ENCODE data around the gene RBM15.
A peak's percentile ranks its signal among the peaks of the same experiment; 100 is the strongest.

Gene RBM15

DNA sequence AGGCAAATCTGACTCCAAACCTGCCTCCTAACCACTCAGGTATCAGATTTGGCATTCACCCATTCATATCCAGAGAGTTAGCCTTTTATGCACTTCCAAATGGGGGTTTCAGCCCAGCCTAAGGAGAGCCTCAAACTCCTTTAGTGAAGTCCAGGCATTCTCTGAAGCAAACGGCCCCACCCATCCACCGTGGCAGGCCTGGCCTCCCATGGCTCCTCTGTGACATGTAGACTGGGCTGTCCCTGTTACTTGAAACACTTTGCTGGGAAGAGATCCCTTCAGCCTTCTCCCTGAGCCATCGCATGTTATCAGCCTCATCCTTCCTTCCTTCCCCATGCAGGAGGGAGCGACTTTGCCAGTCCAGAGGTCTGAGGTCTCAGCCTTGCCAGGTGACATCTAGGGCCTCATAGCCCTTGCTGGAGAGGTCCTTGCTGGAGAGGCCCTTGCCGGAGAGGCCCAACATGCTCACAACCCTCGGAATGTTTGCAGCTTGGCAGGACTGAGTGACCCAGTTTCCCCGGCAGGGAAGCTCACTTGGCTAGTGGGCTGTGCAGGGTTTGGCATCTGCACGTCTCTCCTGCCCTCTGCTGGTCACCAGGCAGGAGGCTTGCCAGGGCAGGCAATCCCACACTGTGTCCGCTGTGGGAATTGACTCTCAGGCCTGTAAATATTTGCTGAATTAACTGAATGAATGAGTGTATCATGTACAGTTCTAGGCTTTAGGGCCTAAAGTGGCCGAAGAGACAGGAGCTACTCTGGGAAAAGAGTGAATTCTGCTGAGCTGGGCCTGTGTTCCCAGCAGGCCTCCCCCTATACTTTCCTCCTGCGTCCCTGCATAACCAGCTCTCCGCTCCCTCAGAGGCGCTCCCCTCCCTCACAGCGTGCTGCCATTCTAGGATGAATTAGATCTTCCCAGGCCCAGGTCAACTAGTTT lies 26.7 kb upstream of the RBM15 start:
- peak; percentile 88 for TF ChIP-seq ZNF654 (tag by site-specific recombination; IDR thresholded peaks at IDR 0.05; ENCODE audit: low read depth)
- no peak for TF ChIP-seq WT1 (tag by site-specific recombination; IDR thresholded peaks at IDR 0.05)
- no peak for TF ChIP-seq ZNF302 (tag by site-specific recombination; IDR thresholded peaks at IDR 0.05; ENCODE audit: low read depth)
- no peak for TF ChIP-seq ZNF513 (tag by site-specific recombination; IDR thresholded peaks at IDR 0.05)
- 0 out of 2 replicates have a peak, but pooled peaks have one; percentile 41 for TF ChIP-seq ZSCAN30 (tag by site-specific recombination; IDR thresholded peaks at IDR 0.05)
- no peak for TF ChIP-seq ZNF701 (tag by site-specific recombination; IDR thresholded peaks at IDR 0.05)
- TF ChIP-seq ZBTB17 (tag by site-specific recombination; IDR thresholded peaks at IDR 0.05): peak; percentile 56
- TF ChIP-seq, protein P1, sequence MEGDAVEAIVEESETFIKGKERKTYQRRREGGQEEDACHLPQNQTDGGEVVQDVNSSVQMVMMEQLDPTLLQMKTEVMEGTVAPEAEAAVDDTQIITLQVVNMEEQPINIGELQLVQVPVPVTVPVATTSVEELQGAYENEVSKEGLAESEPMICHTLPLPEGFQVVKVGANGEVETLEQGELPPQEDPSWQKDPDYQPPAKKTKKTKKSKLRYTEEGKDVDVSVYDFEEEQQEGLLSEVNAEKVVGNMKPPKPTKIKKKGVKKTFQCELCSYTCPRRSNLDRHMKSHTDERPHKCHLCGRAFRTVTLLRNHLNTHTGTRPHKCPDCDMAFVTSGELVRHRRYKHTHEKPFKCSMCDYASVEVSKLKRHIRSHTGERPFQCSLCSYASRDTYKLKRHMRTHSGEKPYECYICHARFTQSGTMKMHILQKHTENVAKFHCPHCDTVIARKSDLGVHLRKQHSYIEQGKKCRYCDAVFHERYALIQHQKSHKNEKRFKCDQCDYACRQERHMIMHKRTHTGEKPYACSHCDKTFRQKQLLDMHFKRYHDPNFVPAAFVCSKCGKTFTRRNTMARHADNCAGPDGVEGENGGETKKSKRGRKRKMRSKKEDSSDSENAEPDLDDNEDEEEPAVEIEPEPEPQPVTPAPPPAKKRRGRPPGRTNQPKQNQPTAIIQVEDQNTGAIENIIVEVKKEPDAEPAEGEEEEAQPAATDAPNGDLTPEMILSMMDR (tag by site-specific recombination; IDR thresholded peaks at IDR 0.05): peak; percentile 93
- TF ChIP-seq ZNF366 (tag by site-specific recombination; conservative IDR thresholded peaks at IDR 0.05): peak; percentile 81
- peak; percentile 72; the same call in 1 of the 2 replicates for TF ChIP-seq ZNF2 (tag by site-specific recombination; IDR thresholded peaks at IDR 0.05)
- TF ChIP-seq ZNF600 (tag by site-specific recombination; IDR thresholded peaks at IDR 0.05): peak; percentile 71
- 0 out of 2 replicates have a peak, but pooled peaks have one; percentile 19 for TF ChIP-seq ZIC2 (tag by site-specific recombination; IDR thresholded peaks at IDR 0.05)
- peak; percentile 90 for TF ChIP-seq ZNF660 (tag by site-specific recombination; IDR thresholded peaks at IDR 0.05)
- TF ChIP-seq, protein P2, sequence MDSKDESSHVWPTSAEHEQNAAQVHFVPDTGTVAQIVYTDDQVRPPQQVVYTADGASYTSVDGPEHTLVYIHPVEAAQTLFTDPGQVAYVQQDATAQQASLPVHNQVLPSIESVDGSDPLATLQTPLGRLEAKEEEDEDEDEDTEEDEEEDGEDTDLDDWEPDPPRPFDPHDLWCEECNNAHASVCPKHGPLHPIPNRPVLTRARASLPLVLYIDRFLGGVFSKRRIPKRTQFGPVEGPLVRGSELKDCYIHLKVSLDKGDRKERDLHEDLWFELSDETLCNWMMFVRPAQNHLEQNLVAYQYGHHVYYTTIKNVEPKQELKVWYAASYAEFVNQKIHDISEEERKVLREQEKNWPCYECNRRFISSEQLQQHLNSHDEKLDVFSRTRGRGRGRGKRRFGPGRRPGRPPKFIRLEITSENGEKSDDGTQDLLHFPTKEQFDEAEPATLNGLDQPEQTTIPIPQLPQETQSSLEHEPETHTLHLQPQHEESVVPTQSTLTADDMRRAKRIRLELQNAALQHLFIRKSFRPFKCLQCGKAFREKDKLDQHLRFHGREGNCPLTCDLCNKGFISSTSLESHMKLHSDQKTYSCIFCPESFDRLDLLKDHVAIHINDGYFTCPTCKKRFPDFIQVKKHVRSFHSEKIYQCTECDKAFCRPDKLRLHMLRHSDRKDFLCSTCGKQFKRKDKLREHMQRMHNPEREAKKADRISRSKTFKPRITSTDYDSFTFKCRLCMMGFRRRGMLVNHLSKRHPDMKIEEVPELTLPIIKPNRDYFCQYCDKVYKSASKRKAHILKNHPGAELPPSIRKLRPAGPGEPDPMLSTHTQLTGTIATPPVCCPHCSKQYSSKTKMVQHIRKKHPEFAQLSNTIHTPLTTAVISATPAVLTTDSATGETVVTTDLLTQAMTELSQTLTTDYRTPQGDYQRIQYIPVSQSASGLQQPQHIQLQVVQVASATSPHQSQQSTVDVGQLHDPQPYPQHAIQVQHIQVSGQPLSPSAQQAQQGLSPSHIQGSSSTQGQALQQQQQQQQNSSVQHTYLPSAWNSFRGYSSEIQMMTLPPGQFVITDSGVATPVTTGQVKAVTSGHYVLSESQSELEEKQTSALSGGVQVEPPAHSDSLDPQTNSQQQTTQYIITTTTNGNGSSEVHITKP (tag by site-specific recombination; IDR thresholded peaks at IDR 0.05): peak; percentile 87
- TF ChIP-seq PBX3 (CRISPR knock-in tag; IDR thresholded peaks at IDR 0.05): 0 out of 2 replicates have a peak, but pooled peaks have one; percentile 55
- H3K36me3 ChIP-seq (ENCODE audit: control insufficient read depth in 2 of 2, insufficient read depth in 1 of 2, low read length in 2 of 2): no peaks in the 10 kb centered on the region
- no peaks in the 10 kb centered on the region for H3K4me1 ChIP-seq (ENCODE audit: control insufficient read depth, insufficient read depth, low read length)
- H3K4me3 ChIP-seq (ENCODE audit: low read depth, low read length): no peak overlapping the region
- H3K9me3 ChIP-seq (ENCODE audit: control insufficient read depth, insufficient read depth, low read depth, low read length): no peaks in the 10 kb centered on the region
- ChIA-PET POLR2A (interaction anchor here (1.1 to 2.3 kb wide), 2 partner anchors 103 to 105 kb away, joined by 4 to 13 read pairs; no protein-coding TSS in a partner anchor), CTCF (interaction anchor here (0.5 to 15.3 kb wide), 38 partner anchors 8 to 236 kb away, joined by 3 to 662 read pairs (median 5); partner anchors contain the start of gene KCNC4)
- no peak overlapping the region for H3K27ac ChIP-seq (ENCODE audit: extremely low read depth, low read depth, low read length)

Data from HEK293 (cell line).